ENCODE results near the gene OPA1. TPM values are rescaled to one million over a fixed set of nuclear protein-coding genes. Genes with fewer than 3 reads are reported as not detected.

Gene OPA1
- total and polyA plus RNA-seq, 2 experiments from 2014 or later: 24.9 to 89.9 TPM

- no peaks in the 10 kb centered on the region for H3K79me2 ChIP-seq (replicated peaks; ENCODE audit: insufficient read depth)
- Mint-ChIP-seq H3K27ac (no peak overlapping the region), H3K27me3 (ENCODE audit: insufficient read depth, low read depth, poor library complexity) (no peaks in the 10 kb centered on the region), H3K4me1 (no peaks in the 10 kb centered on the region), H3K9me3 (no peaks in the 10 kb centered on the region), H3K36me3 (ENCODE audit: low read depth) (no peaks in the 10 kb centered on the region), H3K4me3 (no peak overlapping the region)
- ATAC-seq (no peak), DNase-seq (ENCODE audit: low spot score) (no peak)
- H3K27me3 ChIP-seq (ENCODE audit: insufficient read depth): no peaks in the 10 kb centered on the region
- no peaks in the 10 kb centered on the region for H3K4me1 ChIP-seq (ENCODE audit: insufficient read depth)
- H3K4me3 ChIP-seq: no peak overlapping the region
- H3K4me2 ChIP-seq: no peak overlapping the region
- TF ChIP-seq POLR2AphosphoS5 (IDR thresholded peaks at IDR 0.05; ENCODE audit: low read depth) (no peak), CREB1 (CRISPR knock-in tag; IDR thresholded peaks at IDR 0.05; ENCODE audit: low read depth) (no peak)
- no peaks in the 10 kb centered on the region for H4K20me1 ChIP-seq (replicated peaks; ENCODE audit: insufficient read depth)
- H3F3A ChIP-seq (replicated peaks; ENCODE audit: low read depth): no peaks in the 10 kb centered on the region
- H3K9me2 ChIP-seq (ENCODE audit: insufficient read depth): no peaks in the 10 kb centered on the region
- no peak overlapping the region for H2AFZ ChIP-seq
- H3K36me3 ChIP-seq (ENCODE audit: insufficient read depth): no peaks in the 10 kb centered on the region
- no peak overlapping the region for H3K27ac ChIP-seq (ENCODE audit: low read depth)
These were observed 32.9 kb upstream of the OPA1 start for GRCh38 chr3:193560091-193560490.

- ATAC-seq (no peak), DNase-seq (ENCODE audit: low spot score) (no peak)
- no peaks in the 10 kb centered on the region for H3F3A ChIP-seq (replicated peaks; ENCODE audit: low read depth)
- H3K27me3 Mint-ChIP-seq (ENCODE audit: insufficient read depth, low read depth, poor library complexity): no peaks in the 10 kb centered on the region
- H3K36me3 ChIP-seq (ENCODE audit: insufficient read depth): no peaks in the 10 kb centered on the region
- no peaks in the 10 kb centered on the region for H3K9me2 ChIP-seq (ENCODE audit: insufficient read depth)
- TF ChIP-seq REST (IDR thresholded peaks at IDR 0.05; ENCODE audit: unreplicated experiment) (no peak), ZNF114 (CRISPR knock-in tag; IDR thresholded peaks at IDR 0.05) (no peak), ZNF462 (CRISPR knock-in tag; IDR thresholded peaks at IDR 0.05) (no peak), CREB1 (CRISPR knock-in tag; IDR thresholded peaks at IDR 0.05; ENCODE audit: low read depth) (no peak), NANOG (IDR thresholded peaks at IDR 0.05; ENCODE audit: borderline replicate concordance) (no peak), EZH2phosphoT487 (IDR thresholded peaks at IDR 0.05; ENCODE audit: unreplicated experiment) (no peak), EZH2 (IDR thresholded peaks at IDR 0.05; ENCODE audit: low read depth, unreplicated experiment) (no peak), JUNB (IDR thresholded peaks at IDR 0.05; ENCODE audit: unreplicated experiment) (no peak)
- no peaks in the 10 kb centered on the region for H3K36me3 Mint-ChIP-seq (ENCODE audit: low read depth)
- no peak overlapping the region for H3K27ac Mint-ChIP-seq
- no peak overlapping the region for H3K4me3 ChIP-seq
- H4K20me1 ChIP-seq (replicated peaks; ENCODE audit: insufficient read depth): no peaks in the 10 kb centered on the region
- no peak overlapping the region for H3K4me2 ChIP-seq
- no peaks in the 10 kb centered on the region for H3K27me3 ChIP-seq (ENCODE audit: insufficient read depth)
- no peaks in the 10 kb centered on the region for H3K79me2 ChIP-seq (replicated peaks; ENCODE audit: insufficient read depth)
- H3K9me3 Mint-ChIP-seq: no peaks in the 10 kb centered on the region
- peak overlapping the region; percentile 28; the same call in 1 of the 2 replicates for H2AFZ ChIP-seq
- no peak overlapping the region for H3K4me3 Mint-ChIP-seq
- no peaks in the 10 kb centered on the region for H3K4me1 Mint-ChIP-seq
- H3K27ac ChIP-seq (ENCODE audit: low read depth): no peak overlapping the region
- H3K4me1 ChIP-seq (ENCODE audit: insufficient read depth): no peaks in the 10 kb centered on the region
These were observed 32.1 kb upstream of the OPA1 start for GRCh38 chr3:193560870-193561269.

Data from GM23338 (cell line).